HEK293 (cell line): ENCODE measurements around the gene LRRC23.

Experiments used
- ZNF121 ChIP-seq: fragments of 450-650 bp; formaldehyde crosslinking; IDR thresholded peaks from 2 replicates; pipeline ENCODE4 v1.5.1; 2016; ENCODE audit warnings: missing biosample characterization, missing genetic modification characterization
- ZNF133 ChIP-seq: fragments of 450-650 bp; formaldehyde crosslinking; IDR thresholded peaks from 2 replicates; pipeline ENCODE4 v1.5.1; 2016; ENCODE audit warnings: missing biosample characterization, missing genetic modification characterization
- ZNF274 ChIP-seq, 2 experiments: fragments of 200-500 bp in 1 of 2; fragments of 450-650 bp in 1 of 2; sonication (Bioruptor generic) in 1 of 2; formaldehyde crosslinking in 1 of 2; IDR thresholded peaks; 2 replicates each; pipeline versions ENCODE4 v1.5.1 to v1.6.1; 2014 to 2016; ENCODE audit warnings: borderline replicate concordance in 1 of 2, inconsistent platforms in 1 of 2, low read length in 1 of 2, missing biosample characterization in 1 of 2, missing genetic modification characterization in 1 of 2
- ZNF416 ChIP-seq: fragments of 450-650 bp; formaldehyde crosslinking; IDR thresholded peaks from 2 replicates; pipeline ENCODE4 v1.5.1; 2016; ENCODE audit warnings: missing biosample characterization, missing genetic modification characterization
- TF ChIP-seq, protein P1 (sequence below): fragments of 450-650 bp; formaldehyde crosslinking; IDR thresholded peaks from 2 replicates; pipeline ENCODE4 v1.5.1; 2016; ENCODE audit warnings: missing biosample characterization, missing genetic modification characterization
- TF ChIP-seq, protein P2 (sequence below): fragments of 450-650 bp; formaldehyde crosslinking; IDR thresholded peaks from 2 replicates; pipeline ENCODE4; 2016; ENCODE audit warnings: missing biosample characterization, missing genetic modification characterization
- TF ChIP-seq, protein P3 (sequence below): fragments of 450-650 bp; formaldehyde crosslinking; IDR thresholded peaks from 2 replicates; pipeline ENCODE4 v1.5.1; 2016; ENCODE audit warnings: missing biosample characterization, missing genetic modification characterization

DNA sequence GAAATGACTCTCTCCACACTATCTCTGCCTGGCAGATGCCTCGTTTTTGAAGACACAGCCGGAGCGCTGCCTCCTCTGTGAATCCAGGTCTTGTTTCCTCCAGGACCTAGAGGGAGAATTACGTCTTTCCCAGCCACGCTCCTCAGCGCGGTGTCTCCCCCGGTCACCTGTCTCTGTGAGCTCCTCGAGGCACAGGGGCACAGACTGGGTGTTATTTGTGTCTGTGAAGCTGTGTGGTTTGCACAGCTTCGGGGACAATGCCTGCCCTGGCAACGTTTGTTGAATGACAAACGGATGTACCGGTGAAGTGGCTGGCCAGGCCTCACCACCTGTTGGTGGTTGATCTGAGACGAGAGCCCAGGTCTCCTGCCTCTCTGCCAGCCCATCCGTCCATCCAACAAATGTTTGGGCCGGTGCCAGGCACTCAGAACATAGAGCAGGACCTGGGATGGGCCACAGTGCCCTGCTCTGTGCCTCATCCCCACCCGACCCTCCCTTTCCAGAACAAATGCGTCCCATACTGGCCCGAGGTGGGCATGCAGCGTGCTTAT is 52.6 kb downstream of the LRRC23 start:
- TF ChIP-seq, protein P1, sequence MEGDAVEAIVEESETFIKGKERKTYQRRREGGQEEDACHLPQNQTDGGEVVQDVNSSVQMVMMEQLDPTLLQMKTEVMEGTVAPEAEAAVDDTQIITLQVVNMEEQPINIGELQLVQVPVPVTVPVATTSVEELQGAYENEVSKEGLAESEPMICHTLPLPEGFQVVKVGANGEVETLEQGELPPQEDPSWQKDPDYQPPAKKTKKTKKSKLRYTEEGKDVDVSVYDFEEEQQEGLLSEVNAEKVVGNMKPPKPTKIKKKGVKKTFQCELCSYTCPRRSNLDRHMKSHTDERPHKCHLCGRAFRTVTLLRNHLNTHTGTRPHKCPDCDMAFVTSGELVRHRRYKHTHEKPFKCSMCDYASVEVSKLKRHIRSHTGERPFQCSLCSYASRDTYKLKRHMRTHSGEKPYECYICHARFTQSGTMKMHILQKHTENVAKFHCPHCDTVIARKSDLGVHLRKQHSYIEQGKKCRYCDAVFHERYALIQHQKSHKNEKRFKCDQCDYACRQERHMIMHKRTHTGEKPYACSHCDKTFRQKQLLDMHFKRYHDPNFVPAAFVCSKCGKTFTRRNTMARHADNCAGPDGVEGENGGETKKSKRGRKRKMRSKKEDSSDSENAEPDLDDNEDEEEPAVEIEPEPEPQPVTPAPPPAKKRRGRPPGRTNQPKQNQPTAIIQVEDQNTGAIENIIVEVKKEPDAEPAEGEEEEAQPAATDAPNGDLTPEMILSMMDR (tag by site-specific recombination), result no peak
- TF ChIP-seq ZNF121 (tag by site-specific recombination) (no peak), ZNF133 (tag by site-specific recombination) (no peak), ZNF416 (tag by site-specific recombination) (no peak), ZNF274 (IDR thresholded peaks at IDR 0.05; ENCODE audit: low read length) (no peak), ZNF274 (tag by site-specific recombination; IDR thresholded peaks at IDR 0.05; ENCODE audit: borderline replicate concordance) (no peak)
- TF ChIP-seq, protein P2, sequence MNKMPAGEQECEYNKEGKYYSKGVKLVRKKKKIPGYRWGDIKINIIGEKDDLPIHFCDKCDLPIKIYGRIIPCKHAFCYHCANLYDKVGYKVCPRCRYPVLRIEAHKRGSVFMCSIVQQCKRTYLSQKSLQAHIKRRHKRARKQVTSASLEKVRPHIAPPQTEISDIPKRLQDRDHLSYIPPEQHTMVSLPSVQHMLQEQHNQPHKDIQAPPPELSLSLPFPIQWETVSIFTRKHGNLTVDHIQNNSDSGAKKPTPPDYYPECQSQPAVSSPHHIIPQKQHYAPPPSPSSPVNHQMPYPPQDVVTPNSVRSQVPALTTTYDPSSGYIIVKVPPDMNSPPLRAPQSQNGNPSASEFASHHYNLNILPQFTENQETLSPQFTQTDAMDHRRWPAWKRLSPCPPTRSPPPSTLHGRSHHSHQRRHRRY, result no peak
- TF ChIP-seq, protein P3, sequence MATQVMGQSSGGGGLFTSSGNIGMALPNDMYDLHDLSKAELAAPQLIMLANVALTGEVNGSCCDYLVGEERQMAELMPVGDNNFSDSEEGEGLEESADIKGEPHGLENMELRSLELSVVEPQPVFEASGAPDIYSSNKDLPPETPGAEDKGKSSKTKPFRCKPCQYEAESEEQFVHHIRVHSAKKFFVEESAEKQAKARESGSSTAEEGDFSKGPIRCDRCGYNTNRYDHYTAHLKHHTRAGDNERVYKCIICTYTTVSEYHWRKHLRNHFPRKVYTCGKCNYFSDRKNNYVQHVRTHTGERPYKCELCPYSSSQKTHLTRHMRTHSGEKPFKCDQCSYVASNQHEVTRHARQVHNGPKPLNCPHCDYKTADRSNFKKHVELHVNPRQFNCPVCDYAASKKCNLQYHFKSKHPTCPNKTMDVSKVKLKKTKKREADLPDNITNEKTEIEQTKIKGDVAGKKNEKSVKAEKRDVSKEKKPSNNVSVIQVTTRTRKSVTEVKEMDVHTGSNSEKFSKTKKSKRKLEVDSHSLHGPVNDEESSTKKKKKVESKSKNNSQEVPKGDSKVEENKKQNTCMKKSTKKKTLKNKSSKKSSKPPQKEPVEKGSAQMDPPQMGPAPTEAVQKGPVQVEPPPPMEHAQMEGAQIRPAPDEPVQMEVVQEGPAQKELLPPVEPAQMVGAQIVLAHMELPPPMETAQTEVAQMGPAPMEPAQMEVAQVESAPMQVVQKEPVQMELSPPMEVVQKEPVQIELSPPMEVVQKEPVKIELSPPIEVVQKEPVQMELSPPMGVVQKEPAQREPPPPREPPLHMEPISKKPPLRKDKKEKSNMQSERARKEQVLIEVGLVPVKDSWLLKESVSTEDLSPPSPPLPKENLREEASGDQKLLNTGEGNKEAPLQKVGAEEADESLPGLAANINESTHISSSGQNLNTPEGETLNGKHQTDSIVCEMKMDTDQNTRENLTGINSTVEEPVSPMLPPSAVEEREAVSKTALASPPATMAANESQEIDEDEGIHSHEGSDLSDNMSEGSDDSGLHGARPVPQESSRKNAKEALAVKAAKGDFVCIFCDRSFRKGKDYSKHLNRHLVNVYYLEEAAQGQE (tag by site-specific recombination), result no peak
